ENCODE measurements around the gene DCAF12.

DCAF12 gene

DNA sequence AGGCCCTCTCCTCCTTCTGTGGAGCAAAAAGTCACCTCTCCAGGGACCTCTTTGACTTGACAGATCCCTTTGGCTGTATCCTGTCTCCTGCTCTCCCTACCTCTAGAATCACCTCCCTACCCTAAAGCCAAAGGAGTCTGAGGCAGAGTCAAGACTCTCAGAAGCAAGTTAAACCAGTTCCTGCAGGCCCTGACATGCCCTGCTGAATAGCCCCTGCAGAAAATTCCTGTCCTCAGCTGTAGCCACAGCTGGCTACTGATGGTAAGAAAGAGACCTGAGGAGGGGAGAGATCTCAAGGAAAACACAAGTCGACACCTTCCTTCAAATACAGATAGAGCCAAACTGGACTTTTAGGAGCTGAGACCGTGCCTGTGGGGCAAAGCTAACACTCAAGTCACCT, 54.1 kb downstream of the DCAF12 start:
- H3K4me3 ChIP-seq (replicated peaks; ENCODE audit: low read depth, low read length) = no peak overlapping the region
- TF ChIP-seq, protein P1, sequence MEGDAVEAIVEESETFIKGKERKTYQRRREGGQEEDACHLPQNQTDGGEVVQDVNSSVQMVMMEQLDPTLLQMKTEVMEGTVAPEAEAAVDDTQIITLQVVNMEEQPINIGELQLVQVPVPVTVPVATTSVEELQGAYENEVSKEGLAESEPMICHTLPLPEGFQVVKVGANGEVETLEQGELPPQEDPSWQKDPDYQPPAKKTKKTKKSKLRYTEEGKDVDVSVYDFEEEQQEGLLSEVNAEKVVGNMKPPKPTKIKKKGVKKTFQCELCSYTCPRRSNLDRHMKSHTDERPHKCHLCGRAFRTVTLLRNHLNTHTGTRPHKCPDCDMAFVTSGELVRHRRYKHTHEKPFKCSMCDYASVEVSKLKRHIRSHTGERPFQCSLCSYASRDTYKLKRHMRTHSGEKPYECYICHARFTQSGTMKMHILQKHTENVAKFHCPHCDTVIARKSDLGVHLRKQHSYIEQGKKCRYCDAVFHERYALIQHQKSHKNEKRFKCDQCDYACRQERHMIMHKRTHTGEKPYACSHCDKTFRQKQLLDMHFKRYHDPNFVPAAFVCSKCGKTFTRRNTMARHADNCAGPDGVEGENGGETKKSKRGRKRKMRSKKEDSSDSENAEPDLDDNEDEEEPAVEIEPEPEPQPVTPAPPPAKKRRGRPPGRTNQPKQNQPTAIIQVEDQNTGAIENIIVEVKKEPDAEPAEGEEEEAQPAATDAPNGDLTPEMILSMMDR (IDR thresholded peaks at IDR 0.05; ENCODE audit: low read length, missing control alignments) = no peak
- no peak for DNase-seq (ENCODE audit: low read depth)

DNA sequence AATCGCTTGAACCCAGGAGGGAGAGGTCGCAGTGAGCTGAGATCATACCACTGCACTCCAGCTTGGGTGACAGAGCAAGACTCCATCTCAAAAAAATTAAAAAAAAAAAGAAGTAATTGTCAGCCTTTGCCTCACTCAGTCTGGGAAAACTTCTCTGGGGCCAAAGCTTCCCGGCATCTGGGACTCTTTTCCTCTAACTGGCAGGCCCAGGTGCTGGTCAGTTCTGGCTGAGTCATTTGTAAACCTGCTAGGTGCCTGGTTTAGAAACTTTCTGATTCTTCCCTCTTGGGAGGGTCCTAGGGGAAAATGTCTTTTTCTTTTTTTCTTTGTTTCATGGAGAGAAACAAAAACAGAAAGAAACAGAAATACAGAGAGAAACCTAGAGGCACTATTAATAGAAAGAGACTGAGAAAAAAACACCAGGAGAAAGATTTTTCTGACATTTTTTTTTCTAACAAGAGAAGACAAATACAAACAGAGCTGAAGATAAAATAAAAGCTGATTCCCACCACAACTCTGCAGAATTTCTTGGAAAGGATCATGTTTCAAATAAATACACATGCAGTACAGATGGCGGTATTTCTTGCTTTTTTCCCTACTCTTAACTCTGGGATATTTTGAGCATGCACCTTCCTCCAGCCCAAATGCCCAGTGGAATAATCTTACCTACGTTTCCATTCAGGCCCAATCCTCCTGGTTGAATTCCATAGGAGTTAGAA, 55.7 kb downstream of the DCAF12 start:
- TF ChIP-seq, protein P1 (IDR thresholded peaks at IDR 0.05; ENCODE audit: low read length, missing control alignments) = no peak
- no peak overlapping the region for H3K4me3 ChIP-seq (replicated peaks; ENCODE audit: low read depth, low read length)
- no peak for DNase-seq (ENCODE audit: low read depth)

DNA sequence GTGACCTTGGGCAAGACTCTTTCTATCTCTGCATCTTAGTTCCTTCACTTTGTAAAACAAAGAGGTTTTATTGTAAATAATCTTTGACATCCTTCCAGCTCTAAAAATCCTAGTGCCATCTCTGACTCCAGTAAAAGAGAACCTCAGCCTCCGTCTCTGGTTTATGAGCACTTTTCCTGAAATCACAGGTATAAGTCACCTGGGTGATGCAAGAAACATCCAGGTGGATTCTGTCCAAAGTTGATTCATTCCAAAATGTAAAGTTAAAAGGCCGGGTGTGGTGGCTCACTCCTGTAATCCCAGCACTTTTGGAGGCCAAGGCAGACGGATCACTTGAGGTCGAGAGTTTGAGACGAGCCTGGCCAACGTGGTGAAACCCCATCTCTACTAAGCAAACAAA, 56.7 kb downstream of the DCAF12 start:
- TF ChIP-seq, protein P1 (IDR thresholded peaks at IDR 0.05; ENCODE audit: low read length, missing control alignments) = no peak
- DNase-seq (ENCODE audit: low read depth) = no peak
- H3K4me3 ChIP-seq (replicated peaks; ENCODE audit: low read depth, low read length) = no peak overlapping the region

DNA sequence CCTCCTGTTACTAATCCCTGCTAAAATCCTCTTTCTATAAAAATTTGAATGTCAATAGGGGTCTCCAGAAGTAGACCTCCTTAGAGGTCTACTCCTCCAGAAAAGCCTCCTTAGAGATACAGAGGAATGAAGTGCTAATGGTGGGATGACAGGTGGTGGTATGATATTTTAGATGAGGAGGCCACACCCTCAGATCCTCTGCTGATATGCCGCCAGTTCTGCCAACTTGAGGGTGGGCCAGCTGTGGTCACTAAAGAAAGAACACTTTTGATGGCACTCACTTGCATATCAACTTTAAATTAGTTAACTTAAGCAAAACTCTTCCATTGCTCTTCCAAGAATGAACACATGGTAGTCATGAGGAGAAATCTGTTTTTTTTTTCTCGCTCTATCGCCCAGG, 61.0 kb downstream of the DCAF12 start:
- DNase-seq (ENCODE audit: low read depth) = no peak
- H3K4me3 ChIP-seq (replicated peaks; ENCODE audit: low read depth, low read length) = no peak overlapping the region
- TF ChIP-seq, protein P1 (IDR thresholded peaks at IDR 0.05; ENCODE audit: low read length, missing control alignments) = no peak

DNA sequence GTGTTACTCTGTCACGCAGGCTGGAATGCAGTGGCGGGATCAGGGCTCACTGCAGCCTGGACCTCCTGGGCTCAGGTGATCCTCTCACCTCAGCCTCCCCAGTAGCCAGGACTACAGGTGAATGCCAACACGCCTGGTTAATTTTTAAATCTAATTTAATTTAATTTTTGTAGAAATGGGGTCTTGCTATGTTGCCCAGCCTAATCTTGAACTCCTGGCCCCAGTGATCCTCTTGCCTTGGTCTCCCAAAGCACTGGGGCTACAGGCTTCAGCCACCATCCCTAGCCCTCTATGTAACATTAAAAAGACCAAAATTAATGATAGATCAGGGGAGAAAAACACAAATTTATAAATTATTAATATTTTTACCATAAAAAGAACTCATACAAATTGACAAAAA, 66.5 kb downstream of the DCAF12 start:
- no peak for DNase-seq (ENCODE audit: low read depth)
- no peak overlapping the region for H3K4me3 ChIP-seq (replicated peaks; ENCODE audit: low read depth, low read length)
- TF ChIP-seq, protein P1 (IDR thresholded peaks at IDR 0.05; ENCODE audit: low read length, missing control alignments) = no peak

DNA sequence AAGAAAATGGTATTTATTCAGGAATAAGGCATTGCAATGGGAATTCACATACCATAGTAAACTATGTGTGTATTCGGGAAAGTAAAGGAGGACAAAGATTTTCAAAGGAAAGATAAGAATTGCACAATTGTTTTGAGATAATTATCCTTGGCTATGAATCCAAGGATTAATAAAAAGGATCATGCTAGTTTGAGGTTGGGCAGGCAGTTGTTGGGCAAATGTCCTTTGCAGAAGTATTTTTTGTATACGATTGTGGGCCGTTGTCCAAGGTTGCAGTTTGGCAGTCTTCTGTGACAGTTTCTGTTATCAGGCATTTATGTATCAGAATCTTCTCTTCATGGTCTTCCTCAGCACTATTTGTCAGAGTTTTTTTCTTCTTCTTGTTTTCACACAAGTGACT, 67.2 kb downstream of the DCAF12 start:
- H3K4me3 ChIP-seq (replicated peaks; ENCODE audit: low read depth, low read length) = no peak overlapping the region
- no peak for DNase-seq (ENCODE audit: low read depth)
- TF ChIP-seq, protein P1 (IDR thresholded peaks at IDR 0.05; ENCODE audit: low read length, missing control alignments) = no peak

Data from fibroblast of pulmonary artery (primary cell).